ENCODE measurements around the gene LOXL3. TPM values are rescaled to one million over a fixed set of nuclear protein-coding genes. Genes with fewer than 3 reads are reported as not detected.

LOXL3 gene
- total and polyA plus RNA-seq, 2 of the 8 experiments (the other 6 are each of a cell fraction or from before 2014, with no cell fraction given), result 22.4 to 27.2 TPM

DNA sequence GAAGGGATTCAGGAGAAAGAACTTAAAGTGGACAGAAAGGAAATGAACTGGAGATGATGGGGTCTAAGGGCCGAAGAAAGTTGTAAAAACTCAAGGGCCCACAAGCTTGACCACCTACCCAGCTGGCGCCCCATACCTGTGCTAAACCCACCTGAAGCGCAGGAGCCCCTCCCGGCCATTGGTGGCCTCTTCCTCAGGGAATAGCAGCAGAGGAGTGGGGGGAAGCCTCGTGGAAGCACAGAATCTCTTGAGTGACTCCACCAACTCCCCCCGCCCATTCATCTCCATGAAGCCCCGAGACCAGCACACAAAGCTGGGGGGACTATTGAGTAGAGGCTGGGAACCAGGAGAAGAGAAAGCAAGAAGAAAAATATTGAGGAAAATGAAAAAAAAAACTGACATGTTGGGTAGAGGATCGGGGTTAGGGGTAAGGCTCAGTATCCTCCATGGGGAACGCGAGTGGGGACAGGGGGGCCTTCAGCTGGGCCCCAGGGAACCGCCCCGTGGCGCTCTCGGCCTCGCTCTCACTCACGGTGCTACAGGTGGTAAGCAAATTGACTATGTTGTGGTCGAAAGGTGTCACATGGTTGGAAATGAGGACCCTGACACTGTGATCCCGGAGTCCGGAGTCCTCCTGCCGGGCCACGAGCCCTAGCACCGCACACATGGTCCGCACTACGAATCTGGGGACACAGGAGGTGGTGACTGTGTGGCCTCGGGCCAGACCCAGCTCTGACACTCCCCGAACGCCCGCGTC lies 25.0 kb downstream of the LOXL3 start:
- DNase-seq (ENCODE audit: low read depth in 1 of 2, low spot score in 2 of 2), result no peak
- CTCF ChIA-PET (ENCODE audit: partially characterized antibody), result interaction anchor here (1.0 to 7.0 kb wide), 7 partner anchors 10 to 59 kb away, joined by 3 to 53 read pairs (median 4); partner anchors contain the start of genes CCDC142, MRPL53 and TTC31
- TF ChIP-seq SP2 (IDR thresholded peaks at IDR 0.05; ENCODE audit: low read length), result no peak

More for the DNA sequence above, 25.0 kb downstream of the LOXL3 start:
- Histone ChIP-seq H3K4me2 (ENCODE audit: insufficient read depth in 1 of 2, low read depth in 2 of 2, low read length in 2 of 2) (peak overlapping the region; percentile 60 to 94), H3K27me3 (replicated peaks in 1 of 4; ENCODE audit: control insufficient read depth in 3 of 4, extremely low read depth in 1 of 4, insufficient read depth in 3 of 4, low read length in 3 of 4) (no peaks in the 10 kb centered on the region; a peak in 1 of 7 replicates), H2BK20ac (ENCODE audit: low read length) (no peak overlapping the region), H2AFZ (ENCODE audit: low read length) (peak overlapping the region; percentile 93; the same call in 1 of the 2 replicates), H4K91ac (replicated peaks; ENCODE audit: insufficient read length, low read length) (peak overlapping the region; percentile 48), H2BK120ac (replicated peaks; ENCODE audit: low read depth, low read length) (no peak overlapping the region), H3K27ac (ENCODE audit: low read depth, low read length) (peak overlapping the region; percentile 90), H3K14ac (ENCODE audit: insufficient read length) (no peak overlapping the region), H3K9ac (replicated peaks in 1 of 4; ENCODE audit: extremely low read depth in 1 of 4, low read depth in 3 of 4, low read length in 3 of 4) (peak overlapping the region; percentile 89 to 95 (median 94)), H3K36me3 (ENCODE audit: control insufficient read depth in 2 of 4, insufficient read depth in 4 of 4, low read length in 3 of 4) (peaks cover 6 to 27% (median 24%) of the 10 kb centered on the region in 4 experiments; a peak in 7 of 8 replicates), H2BK12ac (ENCODE audit: low read depth, low read length) (no peak overlapping the region; the same call in 1 of the 2 replicates), H3K4me3 (ENCODE audit: extremely low read depth in 1 of 4, insufficient read depth in 2 of 4, low read depth in 3 of 4, low read length in 4 of 4) (peak overlapping the region; percentile 85 to 99 (median 92)), H4K5ac (ENCODE audit: insufficient read length, low read depth, low read length) (peak overlapping the region; percentile 81), H4K20me1 (replicated peaks in 1 of 2; ENCODE audit: control insufficient read depth in 1 of 2, insufficient read depth in 2 of 2, low read length in 2 of 2) (peaks cover 3 to 6% of the 10 kb centered on the region in 2 experiments), H2BK15ac (ENCODE audit: low read length) (peak overlapping the region; percentile 63; the same call in 1 of the 2 replicates), H3K4ac (replicated peaks; ENCODE audit: insufficient read length, low read depth, low read length) (peak overlapping the region; percentile 87), H3K9me3 (ENCODE audit: insufficient read depth in 2 of 2, low read depth in 1 of 2, low read length in 1 of 2) (no peaks in the 10 kb centered on the region), H3K23me2 (ENCODE audit: low read depth, low read length) (peaks cover 9% of the 10 kb centered on the region; the same call in 1 of the 2 replicates), H3K79me1 (ENCODE audit: low read depth, low read length) (peaks cover 10% of the 10 kb centered on the region), H2BK5ac (ENCODE audit: low read depth, low read length) (peak overlapping the region; percentile 94), H3K23ac (ENCODE audit: insufficient read length) (no peak overlapping the region), H4K8ac (ENCODE audit: extremely low read depth, insufficient read depth, low read length) (peak overlapping the region; percentile 97; the same call in 1 of the 2 replicates), H3K79me2 (ENCODE audit: control insufficient read depth in 1 of 2, insufficient read depth in 2 of 2, low read length in 2 of 2) (peaks cover 0 to 18% of the 10 kb centered on the region in 2 experiments; a peak in 2 of 4 replicates), H3K4me1 (replicated peaks in 1 of 4; ENCODE audit: control insufficient read depth in 3 of 4, insufficient read depth in 4 of 4, low read length in 3 of 4) (peaks cover 4 to 13% (median 6%) of the 10 kb centered on the region in 4 experiments; a peak in 6 of 7 replicates), H2AK5ac (ENCODE audit: low read depth, low read length) (peak overlapping the region; percentile 61; the same call in 1 of the 2 replicates), H3K18ac (ENCODE audit: extremely low read depth, low read length) (peak overlapping the region; percentile 85; the same call in 1 of the 2 replicates), H3K56ac (replicated peaks; ENCODE audit: insufficient read length, low read depth, low read length) (peak overlapping the region; percentile 75)
- WGBS, 2 experiments (ENCODE audit: extremely low coverage in 1 of 2, insufficient coverage in 1 of 2, insufficient read length in 1 of 2, insufficient replicate concordance in 2 of 2, low coverage in 1 of 2, low lambda C conversion rate in 2 of 2, missing lambda C conversion rate in 1 of 2), result 17% methylated on average over 29 of the region's 29 CpGs; no CpG with 5 or more reads in 1 of the 2 experiments
- no peak for FAIRE-seq
- POLR2A ChIA-PET (ENCODE audit: partially characterized antibody), result interaction anchor here (0.8 to 5.9 kb wide), 19 partner anchors 9 to 103 kb away, joined by 3 to 73 read pairs (median 9); partner anchors contain the start of genes CCDC142, LBX2, LOXL3 and MRPL53
